Measurements from ENCODE around the gene SH2D1A.

- TF ChIP-seq CTCF (IDR thresholded peaks at IDR 0.05), result no peak
- TF ChIP-seq EZH2phosphoT487 (IDR thresholded peaks at IDR 0.05), result no peak
Measured at GRCh38 chrX:124344246-124344645, 2.1 kb upstream of the SH2D1A start.
